GM23338 (cell line): ENCODE measurements around the gene CNIH1. TPM values are rescaled to one million over a fixed set of nuclear protein-coding genes. Genes with fewer than 3 reads are reported as not detected.
"Not testable (repeated sequence)": the region's sequence is repeated elsewhere in the genome, so short reads cannot be mapped to it uniquely, and the experiment has no call there.

Experiments used
- ATAC-seq: fragments of 200-7000 bp; cut with Tn5 transposase; 3 replicates; pipeline ENCODE4 v1.9.1; 2020
- DNase-seq: peaks from one replicate; pipeline ENCODE4 v3.0.0-alpha.2; 2015; ENCODE audit warnings: low spot score
- H2AFZ ChIP-seq: fragments of 200-600 bp; sonication (generic); 2 replicates; pipeline ENCODE4 v1.8.0; 2016; ENCODE audit warnings: antibody characterized with exemption, mild to moderate bottlenecking, moderate library complexity
- H3F3A ChIP-seq: fragments of 200-600 bp; sonication (generic); replicated peaks from 2 replicates; pipeline ENCODE4 v1.8.0; 2017; ENCODE audit warnings: antibody characterized with exemption, mixed run types, low read depth
- H3K27ac ChIP-seq: fragments of 200-600 bp; sonication (generic); 2 replicates; pipeline ENCODE4 v1.6.1; 2016; ENCODE audit warnings: low read depth
- H3K27me3 ChIP-seq: fragments of 200-600 bp; sonication (generic); 2 replicates; pipeline ENCODE4 v1.8.0; 2016; ENCODE audit warnings: mild to moderate bottlenecking, mixed run types, moderate library complexity; ENCODE audit not compliant: insufficient read depth
- H3K36me3 ChIP-seq: fragments of 200-600 bp; sonication (generic); 2 replicates; pipeline ENCODE4 v1.8.0; 2016; ENCODE audit warnings: mild to moderate bottlenecking; ENCODE audit not compliant: insufficient read depth
- H3K4me1 ChIP-seq: fragments of 200-600 bp; sonication (generic); 2 replicates; pipeline ENCODE4 v1.8.0; 2016; ENCODE audit warnings: mild to moderate bottlenecking, moderate library complexity; ENCODE audit not compliant: insufficient read depth
- H3K4me2 ChIP-seq: fragments of 200-600 bp; sonication (generic); 2 replicates; pipeline ENCODE4 v1.7.1; 2017; ENCODE audit warnings: mixed run types
- H3K4me3 ChIP-seq: fragments of 200-600 bp; sonication (generic); 2 replicates; pipeline ENCODE4 v1.6.1; 2016; ENCODE audit warnings: mixed run types
- H3K79me2 ChIP-seq: fragments of 200-600 bp; sonication (generic); replicated peaks from 2 replicates; pipeline ENCODE4 v1.8.0; 2017; ENCODE audit warnings: mild to moderate bottlenecking; ENCODE audit not compliant: insufficient read depth
- H3K9me2 ChIP-seq: fragments of 200-600 bp; sonication (generic); 2 replicates; pipeline ENCODE4 v1.8.0; 2017; ENCODE audit not compliant: insufficient read depth
- H4K20me1 ChIP-seq: fragments of 200-600 bp; sonication (generic); replicated peaks from 2 replicates; pipeline ENCODE4 v1.8.0; 2017; ENCODE audit warnings: mild to moderate bottlenecking; ENCODE audit not compliant: insufficient read depth
- H3K27ac Mint-ChIP-seq: 2 replicates; pipeline ENCODE4 v1.8.0; 2020; ENCODE audit warnings: inconsistent platforms, mild to moderate bottlenecking, moderate library complexity, mixed read lengths
- H3K27me3 Mint-ChIP-seq: 3 replicates; pipeline ENCODE4 v1.8.0; 2022; ENCODE audit warnings: low read depth, mild to moderate bottlenecking, moderate library complexity, mixed read lengths, inconsistent platforms; ENCODE audit not compliant: insufficient read depth, poor library complexity
- H3K36me3 Mint-ChIP-seq: 3 replicates; pipeline ENCODE4 v1.8.0; 2021; ENCODE audit warnings: low read depth, mild to moderate bottlenecking, inconsistent platforms, moderate library complexity, mixed read lengths
- H3K4me1 Mint-ChIP-seq: 3 replicates; pipeline ENCODE4 v1.8.0; 2020; ENCODE audit warnings: mild to moderate bottlenecking, inconsistent platforms, mixed read lengths
- H3K4me3 Mint-ChIP-seq: 3 replicates; pipeline ENCODE4 v1.8.0; 2021; ENCODE audit warnings: moderate library complexity, mild to moderate bottlenecking, inconsistent platforms, mixed read lengths
- H3K9me3 Mint-ChIP-seq: 3 replicates; pipeline ENCODE4 v1.8.0; 2020; ENCODE audit warnings: moderate library complexity, mild to moderate bottlenecking, inconsistent platforms, mixed read lengths
- ETS1 ChIP-seq: IDR thresholded peaks from 2 replicates; pipeline ENCODE4 v1.6.1; 2016; ENCODE audit warnings: antibody characterized with exemption
- EZH2 ChIP-seq: fragments of 200-600 bp; sonication (generic); IDR thresholded peaks from one replicate; pipeline ENCODE4 v1.8.0; 2017; ENCODE audit warnings: antibody characterized with exemption, mild to moderate bottlenecking, low read depth; ENCODE audit not compliant: unreplicated experiment
- EZH2phosphoT487 ChIP-seq: fragments of 200-600 bp; sonication (generic); IDR thresholded peaks from one replicate; pipeline ENCODE4 v1.8.1; 2018; ENCODE audit warnings: antibody characterized with exemption; ENCODE audit not compliant: unreplicated experiment
- POLR2AphosphoS5 ChIP-seq: IDR thresholded peaks from 2 replicates; pipeline ENCODE4 v1.6.1; 2016; ENCODE audit warnings: antibody characterized with exemption, low read depth
- REST ChIP-seq: IDR thresholded peaks from one replicate; pipeline ENCODE4 v1.6.1; 2018; ENCODE audit warnings: antibody characterized with exemption; ENCODE audit not compliant: unreplicated experiment
- STAT1 ChIP-seq: IDR thresholded peaks from one replicate; pipeline ENCODE4 v1.6.1; 2016; ENCODE audit warnings: antibody characterized with exemption; ENCODE audit not compliant: unreplicated experiment
- ZNF331 ChIP-seq: fragments of 250-450 bp; sonication (Bioruptor Pico); IDR thresholded peaks from 2 replicates; pipeline ENCODE4 v1.5.0; 2020; ENCODE audit warnings: low read depth, mild to moderate bottlenecking, moderate library complexity
- ZNF462 ChIP-seq: fragments of 250-450 bp; sonication (Bioruptor Pico); IDR thresholded peaks from 2 replicates; pipeline ENCODE4 v1.5.0; 2020; ENCODE audit warnings: mild to moderate bottlenecking, moderate library complexity
- polyA plus RNA-seq: library from polyadenylated mRNA; unstranded; fragments of >200 nt; fragmentation: Nextera tagmentation; extraction: Ambion mirVana; gene quantifications from 2 replicates; pipeline ENCODE4 v1.2.1, GENCODE V29; 2016
- total RNA-seq: library from RNA; depleted of rRNA; stranded (reverse); fragments of >200 nt; shearing (Covaris generic); gene quantifications from 2 replicates; pipeline ENCODE4 v1.2.3, GENCODE V29; 2014

Gene CNIH1
- total and polyA plus RNA-seq, 2 experiments from 2014 or later, result 135 to 172 TPM

DNA sequence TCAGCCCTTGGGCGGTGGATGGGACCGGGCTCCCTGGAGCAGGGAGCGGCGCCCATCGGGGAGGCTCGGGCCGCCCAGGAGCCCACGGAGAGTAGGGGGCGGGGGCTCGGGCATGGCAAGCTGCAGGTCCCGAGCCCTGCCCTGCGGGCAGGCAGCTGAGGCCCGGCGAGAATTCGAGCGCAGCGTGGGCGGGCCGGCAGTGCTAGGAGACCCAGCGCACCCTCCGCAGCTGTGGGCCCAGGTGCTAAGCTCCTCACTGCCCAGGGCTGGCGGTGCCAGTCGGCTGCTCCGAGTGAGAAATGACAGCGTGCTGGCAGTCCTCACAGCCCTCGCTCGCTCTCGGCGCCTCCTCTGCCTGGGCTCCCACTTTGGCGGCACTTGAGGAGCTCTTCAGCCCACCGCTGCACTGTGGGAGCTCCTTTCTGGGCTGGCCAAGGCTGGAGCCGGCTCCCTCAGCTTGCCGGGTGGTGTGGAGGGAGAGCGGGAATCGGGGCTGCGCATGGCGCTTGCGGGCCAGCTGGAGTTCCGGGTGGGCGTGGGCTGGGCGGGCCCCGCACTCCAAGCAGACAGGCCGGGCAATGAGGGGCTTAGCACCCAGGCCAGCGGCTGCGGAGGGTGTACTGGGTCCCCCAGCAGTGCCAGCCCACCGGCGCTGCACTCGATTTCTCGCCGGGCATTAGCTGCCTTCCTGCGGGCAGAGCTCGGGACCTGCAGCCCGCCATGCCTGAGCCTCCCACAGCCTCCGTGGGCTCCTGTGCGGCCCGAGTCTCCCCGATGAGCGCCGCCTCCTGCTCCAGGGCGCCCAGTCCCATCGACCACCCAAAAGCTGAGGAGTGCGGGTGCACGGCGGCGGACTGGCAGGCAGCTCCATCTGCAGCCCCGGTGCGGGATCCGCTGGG, 47.9 kb downstream of the CNIH1 start:
- H3K27ac ChIP-seq, H3K9me2 ChIP-seq, H3K4me3 Mint-ChIP-seq, H4K20me1 ChIP-seq, H3K36me3 Mint-ChIP-seq, H3K27ac Mint-ChIP-seq, H3K36me3 ChIP-seq, H3K9me3 Mint-ChIP-seq, H3F3A ChIP-seq, H3K79me2 ChIP-seq: not testable (repeated sequence)
- Histone ChIP-seq H2AFZ (peak overlapping the region; percentile 87), H3K4me1 (peaks cover 12% of the 10 kb centered on the region), H3K27me3 (peaks cover 14% of the 10 kb centered on the region), H3K4me2 (peak overlapping the region; percentile 80), H3K4me3 (peak overlapping the region; percentile 63)
- H3K4me1 Mint-ChIP-seq, result peaks cover 14% of the 10 kb centered on the region; the same call in 2 of the 3 replicates
- H3K27me3 Mint-ChIP-seq, result peaks cover 15% of the 10 kb centered on the region
- DNase-seq, result peak; percentile 60
- peak; percentile 15 for ATAC-seq

DNA sequence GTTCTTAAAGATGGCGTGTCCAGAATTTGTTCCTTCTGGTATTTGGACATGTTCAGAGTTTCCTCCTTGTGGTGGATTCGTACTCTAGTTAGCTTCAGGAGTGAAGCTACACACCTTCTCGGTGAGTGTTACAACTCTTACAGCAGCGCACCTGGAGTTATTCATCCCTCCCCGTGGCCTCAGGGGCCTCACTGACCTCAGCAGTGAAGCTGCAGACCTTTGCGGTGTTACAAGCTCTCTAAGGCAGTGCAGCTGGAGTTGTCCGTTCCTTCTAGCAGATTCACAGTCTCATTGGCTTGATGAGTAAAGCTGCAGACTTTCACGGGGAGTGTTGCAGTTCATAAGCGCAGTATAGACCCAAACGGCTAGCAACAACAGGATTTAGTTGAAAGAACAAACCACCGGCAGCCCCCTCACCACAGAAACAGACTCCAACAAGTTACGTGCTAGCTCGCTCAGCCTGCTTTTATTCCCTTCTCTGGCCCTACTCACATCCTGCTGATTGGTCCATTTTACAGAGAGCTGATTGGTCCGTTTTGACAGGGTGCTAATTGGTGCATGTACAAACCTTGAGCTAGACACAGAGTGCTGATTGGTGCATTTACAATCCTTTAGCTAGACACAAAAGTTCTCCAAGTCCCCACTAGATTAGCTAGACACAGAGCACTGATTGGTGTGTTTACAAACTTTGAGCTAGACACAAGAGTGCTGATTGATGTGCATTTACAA, 48.9 kb downstream of the CNIH1 start:
- Mint-ChIP-seq H3K36me3 (no peaks in the 10 kb centered on the region; the same call in 2 of the 3 replicates), H3K27me3 (peaks cover 10% of the 10 kb centered on the region), H3K4me1 (0 out of 3 replicates have a peak, but pooled peaks cover 5% of the 10 kb centered on the region), H3K9me3 (no peaks in the 10 kb centered on the region), H3K27ac (no peak overlapping the region), H3K4me3 (no peak overlapping the region)
- no peaks in the 10 kb centered on the region for H4K20me1 ChIP-seq
- no peaks in the 10 kb centered on the region for H3K79me2 ChIP-seq
- peaks cover 5% of the 10 kb centered on the region for H3K4me1 ChIP-seq
- H2AFZ ChIP-seq, result peak overlapping the region; percentile 87; the same call in 1 of the 2 replicates
- H3F3A ChIP-seq, result 0 out of 2 replicates have a peak, but pooled peaks cover 6% of the 10 kb centered on the region
- no peak overlapping the region for H3K27ac ChIP-seq
- H3K36me3 ChIP-seq, result no peaks in the 10 kb centered on the region
- H3K4me2 ChIP-seq, result peak overlapping the region; percentile 80
- H3K27me3 ChIP-seq, result peaks cover 5% of the 10 kb centered on the region
- peak; percentile 42 for DNase-seq
- ATAC-seq, result no peak
- no peaks in the 10 kb centered on the region for H3K9me2 ChIP-seq
- H3K4me3 ChIP-seq, result peak overlapping the region; percentile 63
- no peak for TF ChIP-seq ETS1
- TF ChIP-seq REST, result no peak
- no peak for TF ChIP-seq ZNF331 (CRISPR knock-in tag)
- no peak for TF ChIP-seq EZH2
- no peak for TF ChIP-seq ZNF462
- no peak for TF ChIP-seq POLR2AphosphoS5
- no peak for TF ChIP-seq EZH2phosphoT487
- no peak for TF ChIP-seq STAT1
